NCI-H446 treated with DMSO at 0.1 percent for 48 hours (cell line): ENCODE measurements around the gene HES4.

Experiments used
- DNase-seq: peaks from one replicate; lab custom pipeline; 2025; lab: John Stamatoyannopoulos, UW

HES4 gene

DNA sequence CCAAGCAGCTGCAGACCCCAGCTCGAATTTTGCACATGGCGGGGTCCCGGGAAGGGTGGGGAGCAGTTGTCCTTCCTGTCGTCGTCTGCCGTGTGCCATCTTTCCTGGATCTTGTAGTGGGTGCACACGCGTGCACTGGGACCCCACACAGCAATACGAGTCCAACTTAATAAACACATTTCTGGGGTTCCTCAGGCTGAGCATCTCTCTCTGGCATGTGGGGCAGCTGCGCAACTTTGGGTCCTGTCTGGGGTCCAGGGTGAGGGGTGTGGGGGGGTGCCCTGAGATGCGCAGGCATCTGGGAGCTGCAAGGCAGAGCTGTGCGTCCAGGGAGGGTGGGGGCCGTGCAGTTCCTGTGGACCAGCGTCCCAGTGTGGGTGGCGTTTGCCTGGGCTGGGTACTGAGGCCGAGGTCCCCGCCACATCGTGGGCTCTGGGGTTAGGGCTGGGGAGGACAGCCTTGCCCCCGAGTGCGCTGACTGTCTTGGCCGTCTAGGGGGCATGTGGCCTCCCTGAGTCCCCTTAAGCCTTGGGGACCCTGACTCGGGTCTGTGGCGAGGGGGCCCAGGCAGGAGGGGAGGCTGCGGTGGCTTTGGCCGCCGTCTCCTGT lies 34.3 kb downstream of the HES4 start:
- DNase-seq = no peak

DNA sequence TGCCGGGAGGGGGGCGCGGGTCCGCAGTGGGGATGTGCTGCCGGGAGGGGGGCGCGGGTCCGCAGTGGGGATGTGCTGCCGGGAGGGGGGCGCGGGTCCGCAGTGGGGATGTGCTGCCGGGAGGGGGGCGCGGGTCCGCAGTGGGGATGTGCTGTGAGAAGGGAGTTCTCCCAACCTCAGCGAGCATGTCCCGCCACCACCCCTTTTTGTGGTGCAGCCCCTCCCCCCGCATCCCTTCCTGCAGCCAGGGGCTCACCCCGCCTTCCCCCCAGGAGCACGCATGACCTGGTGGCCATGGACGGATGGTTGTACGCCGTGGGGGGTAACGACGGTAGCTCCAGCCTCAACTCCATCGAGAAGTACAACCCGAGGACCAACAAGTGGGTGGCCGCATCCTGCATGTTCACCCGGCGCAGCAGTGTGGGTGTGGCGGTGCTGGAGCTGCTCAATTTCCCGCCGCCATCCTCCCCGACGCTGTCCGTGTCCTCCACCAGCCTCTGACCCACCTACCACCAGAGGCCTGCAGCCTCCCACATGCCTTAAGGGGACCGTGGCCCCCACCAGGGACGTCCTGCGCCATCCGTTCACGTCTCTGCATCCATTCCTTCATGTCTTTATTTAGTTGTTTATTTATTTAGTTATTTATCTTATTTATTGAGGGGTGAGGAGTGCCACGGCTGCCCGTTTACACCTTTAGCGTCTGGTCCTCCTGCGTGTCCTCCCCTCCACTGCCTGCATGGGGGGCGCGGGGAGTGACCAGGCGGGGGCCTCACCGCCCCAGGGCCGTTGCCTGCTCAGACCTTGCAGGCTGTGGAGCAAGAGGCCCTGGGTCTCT lies 35.0 kb downstream of the HES4 start:
- no peak for DNase-seq

DNA sequence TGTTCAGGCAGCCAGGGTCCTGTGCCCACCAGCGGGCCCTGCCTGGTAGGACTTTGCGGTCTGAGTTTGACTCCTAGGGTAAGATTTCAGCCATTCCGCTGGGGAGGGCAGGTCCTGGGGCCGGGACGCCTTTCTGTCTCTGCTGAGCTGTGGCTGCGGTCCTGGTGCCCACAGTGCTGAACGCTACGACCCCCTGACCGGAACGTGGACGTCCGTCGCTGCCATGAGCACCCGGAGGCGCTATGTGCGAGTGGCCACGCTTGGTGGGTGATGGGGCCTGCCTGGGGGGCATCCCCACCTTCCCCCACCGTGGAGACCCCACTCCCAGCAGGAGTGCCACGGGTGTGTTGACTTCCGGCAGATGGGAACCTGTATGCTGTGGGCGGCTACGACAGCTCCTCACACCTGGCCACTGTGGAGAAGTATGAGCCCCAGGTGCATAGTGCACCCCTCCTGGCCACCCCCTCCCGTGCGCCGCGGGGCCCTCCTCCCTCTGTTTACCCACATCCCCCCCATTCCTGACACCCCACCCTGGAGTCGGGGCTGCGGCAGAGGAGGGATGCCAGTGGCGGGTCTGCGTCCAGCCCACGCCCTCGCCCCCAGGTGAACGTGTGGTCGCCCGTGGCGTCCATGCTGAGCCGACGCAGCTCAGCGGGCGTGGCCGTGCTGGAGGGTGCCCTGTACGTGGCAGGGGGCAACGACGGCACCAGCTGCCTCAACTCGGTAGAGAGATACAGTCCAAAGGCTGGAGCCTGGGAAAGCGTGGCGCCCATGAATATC lies 36.0 kb downstream of the HES4 start:
- DNase-seq = no peak

DNA sequence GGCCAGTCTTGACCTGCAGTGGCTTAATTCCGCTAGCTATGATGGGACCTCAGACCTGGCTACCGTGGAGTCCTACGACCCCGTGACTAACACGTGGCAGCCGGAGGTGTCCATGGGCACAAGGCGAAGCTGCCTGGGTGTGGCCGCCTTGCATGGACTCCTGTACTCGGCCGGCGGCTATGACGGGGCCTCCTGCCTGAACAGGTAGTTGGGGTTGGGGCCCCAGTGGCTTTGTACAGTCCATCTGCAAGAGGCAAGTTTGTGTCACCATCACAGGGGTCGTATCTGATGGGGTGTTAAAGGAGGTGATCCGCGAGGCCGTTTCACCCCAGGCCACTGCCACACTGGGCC lies 36.6 kb downstream of the HES4 start:
- DNase-seq = no peak

DNA sequence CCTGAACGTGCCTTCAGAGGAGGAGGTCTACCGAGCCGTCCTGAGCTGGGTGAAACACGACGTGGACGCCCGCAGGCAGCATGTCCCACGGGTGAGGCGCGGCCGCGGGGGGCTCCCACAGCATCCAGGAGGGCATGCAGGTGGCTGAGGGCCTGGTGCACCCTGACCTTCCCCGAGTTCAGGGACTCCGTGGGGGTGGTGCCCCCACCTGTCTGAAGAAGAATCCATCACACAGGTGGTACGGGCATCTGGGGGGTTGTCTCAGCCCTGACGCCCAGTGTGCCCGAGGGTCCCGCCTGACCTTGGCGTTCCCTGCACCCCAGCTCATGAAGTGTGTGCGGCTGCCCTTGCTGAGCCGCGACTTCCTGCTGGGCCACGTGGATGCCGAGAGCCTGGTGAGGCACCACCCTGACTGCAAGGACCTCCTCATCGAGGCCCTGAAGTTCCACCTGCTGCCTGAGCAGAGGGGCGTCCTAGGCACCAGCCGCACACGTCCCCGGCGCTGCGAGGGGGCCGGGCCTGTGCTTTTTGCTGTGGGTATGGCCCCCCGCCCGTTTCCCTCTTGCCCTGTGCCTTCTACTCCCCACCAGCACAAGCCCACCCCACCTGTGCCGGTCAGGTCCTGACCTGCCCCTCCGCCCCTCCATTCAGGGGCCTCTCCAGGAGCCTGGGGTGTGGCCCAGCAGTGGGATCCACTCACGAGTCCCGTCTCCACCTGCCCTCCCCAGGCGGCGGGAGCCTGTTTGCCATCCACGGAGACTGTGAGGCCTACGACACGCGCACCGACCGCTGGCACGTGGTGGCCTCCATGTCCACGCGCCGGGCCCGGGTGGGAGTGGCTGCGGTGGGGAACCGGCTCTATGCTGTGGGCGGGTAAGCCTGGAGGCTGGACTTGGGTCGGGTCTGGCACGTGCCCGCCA lies 37.3 kb downstream of the HES4 start:
- no peak for DNase-seq

DNA sequence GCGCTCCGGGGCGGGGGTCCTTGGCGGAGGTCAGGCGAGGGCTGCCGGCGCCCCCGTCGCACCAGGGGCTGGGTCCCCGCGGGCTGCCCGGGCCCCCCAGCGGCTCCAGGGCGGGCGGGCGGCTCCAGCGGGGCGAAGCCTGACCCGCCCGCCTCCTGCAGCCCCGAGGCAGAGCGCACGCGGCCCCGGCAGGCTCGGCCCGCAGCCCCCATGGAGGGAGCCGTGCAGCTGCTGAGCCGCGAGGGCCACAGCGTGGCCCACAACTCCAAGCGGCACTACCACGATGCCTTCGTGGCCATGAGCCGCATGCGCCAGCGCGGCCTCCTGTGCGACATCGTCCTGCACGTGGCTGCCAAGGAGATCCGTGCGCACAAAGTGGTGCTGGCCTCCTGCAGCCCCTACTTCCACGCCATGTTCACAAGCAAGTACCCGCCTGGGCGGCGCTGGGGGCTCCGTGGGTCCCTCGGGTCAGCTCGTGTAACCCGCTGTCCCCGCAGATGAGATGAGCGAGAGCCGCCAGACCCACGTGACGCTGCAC lies 38.7 kb downstream of the HES4 start:
- DNase-seq = no peak

DNA sequence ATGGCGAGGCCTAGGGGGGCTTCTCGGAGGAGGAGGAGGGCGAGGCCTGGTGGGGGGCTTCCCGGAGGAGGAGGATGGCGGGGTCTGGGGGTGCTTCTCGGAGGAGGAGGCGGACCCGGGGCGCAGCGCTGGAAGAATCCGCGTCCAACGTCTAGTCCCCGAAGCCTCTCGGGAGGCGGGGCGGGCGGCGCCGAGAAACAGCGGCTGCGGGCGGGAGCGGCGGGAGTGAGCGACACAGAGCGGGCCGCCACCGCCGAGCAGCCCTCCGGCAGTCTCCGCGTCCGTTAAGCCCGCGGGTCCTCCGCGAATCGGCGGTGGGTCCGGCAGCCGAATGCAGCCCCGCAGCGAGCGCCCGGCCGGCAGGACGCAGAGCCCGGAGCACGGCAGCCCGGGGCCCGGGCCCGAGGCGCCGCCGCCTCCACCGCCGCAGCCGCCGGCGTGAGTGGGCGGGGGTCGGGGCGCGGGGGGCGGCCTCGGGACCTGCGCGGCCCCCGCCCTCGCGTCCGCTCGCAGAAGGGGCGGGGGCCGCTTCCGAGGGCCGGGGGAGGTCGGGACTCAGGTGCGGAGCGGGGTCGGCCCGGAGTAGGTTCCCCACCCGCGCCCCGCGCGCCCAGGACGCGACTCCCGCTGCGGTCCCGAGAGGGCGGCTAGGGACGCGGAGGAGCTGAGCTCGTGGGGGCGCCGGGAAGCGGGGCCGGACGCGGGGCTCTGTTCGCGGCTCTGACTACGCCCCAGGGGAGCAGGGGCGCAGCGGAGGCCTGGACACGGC lies 39.4 kb downstream of the HES4 start, which contains the start of gene KLHL17:
Gene KLHL17, plus strand, starts transcription at position 222 of the 769 bp plus-strand sequence. Its CDS starts 110 bp downstream, at position 332.
- DNase-seq = peak; percentile 23

DNA sequence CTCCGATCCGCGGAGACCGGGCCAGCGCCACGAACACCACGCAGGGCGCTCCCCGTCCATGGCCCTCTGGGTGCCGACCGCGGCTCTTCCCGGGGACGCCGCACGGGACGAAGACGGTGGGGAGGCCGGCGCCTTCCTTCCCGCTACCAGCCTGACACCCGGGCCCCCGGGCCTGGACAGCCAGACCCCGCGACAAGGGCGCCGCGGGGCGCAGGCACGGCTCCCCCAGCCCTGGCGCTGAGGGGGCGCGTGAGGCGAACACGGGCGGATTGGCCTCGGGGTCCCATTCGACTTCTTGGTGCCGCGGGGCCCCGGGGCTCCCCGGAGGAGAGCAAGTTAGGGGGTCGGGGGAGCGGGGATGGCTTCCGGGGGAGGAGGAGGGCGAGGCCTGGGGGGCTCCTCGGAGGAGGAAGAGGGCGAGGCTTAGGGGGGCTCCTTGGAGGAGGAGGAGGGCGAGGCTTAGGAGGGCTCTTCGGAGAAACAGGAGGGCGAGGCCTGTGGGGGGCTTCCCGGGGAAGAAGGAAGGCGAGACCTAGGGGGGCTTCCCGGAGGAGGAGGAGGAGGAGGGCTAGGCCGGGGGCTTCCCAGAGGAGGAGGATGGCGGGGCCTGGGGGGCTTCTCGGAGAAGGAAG lies 40.0 kb downstream of the HES4 start:
- no peak for DNase-seq

DNA sequence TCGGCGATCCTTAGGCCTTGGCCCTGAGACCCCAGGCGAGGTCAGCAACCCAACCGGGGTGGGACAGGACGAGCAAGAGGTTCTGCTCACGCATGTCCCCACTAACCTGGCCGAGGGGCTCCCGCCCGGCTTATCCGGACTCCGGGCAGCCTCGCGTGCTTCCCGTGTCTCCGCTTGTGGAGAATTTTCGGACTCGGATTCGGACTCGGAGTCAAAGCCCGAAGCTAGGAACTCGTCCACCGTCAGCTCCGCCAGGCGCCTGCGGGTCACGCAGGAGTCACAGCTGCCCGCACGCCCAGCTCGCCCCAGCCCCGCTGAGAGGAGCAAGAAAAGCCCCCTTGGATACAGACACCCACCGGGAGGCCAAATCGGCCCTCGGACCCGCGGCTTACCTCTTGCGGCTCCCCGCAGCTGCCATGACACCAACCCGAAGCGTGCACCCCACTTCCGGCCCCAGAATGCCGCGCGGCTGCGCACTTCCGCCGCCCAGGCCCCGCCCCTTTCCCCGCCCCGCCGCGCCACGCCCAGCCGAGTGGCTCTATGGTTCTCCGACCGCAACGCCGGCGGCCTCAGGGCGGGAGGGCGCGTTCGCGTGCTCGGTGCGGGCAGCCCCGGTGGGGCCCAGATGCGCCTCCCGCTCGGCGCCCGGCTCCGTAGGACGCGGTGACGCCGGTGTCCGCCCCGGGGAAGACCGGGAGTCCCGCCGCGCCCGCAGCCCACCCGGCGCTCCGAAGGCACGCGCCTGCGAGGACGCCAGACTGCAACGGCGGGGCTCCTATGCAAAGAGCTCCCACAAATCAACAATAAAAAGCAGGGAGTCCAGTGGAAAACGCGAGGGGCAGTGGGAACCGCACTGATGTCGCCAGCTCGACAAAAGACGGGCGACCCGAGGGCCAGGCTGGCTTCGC lies 40.8 kb downstream of the HES4 start, which contains the start of gene NOC2L:
Gene NOC2L, minus strand, starts transcription at position 434 of the 908 bp plus-strand sequence. Its CDS starts 16 bp downstream, at position 418.
- peak; percentile 74 for DNase-seq

DNA sequence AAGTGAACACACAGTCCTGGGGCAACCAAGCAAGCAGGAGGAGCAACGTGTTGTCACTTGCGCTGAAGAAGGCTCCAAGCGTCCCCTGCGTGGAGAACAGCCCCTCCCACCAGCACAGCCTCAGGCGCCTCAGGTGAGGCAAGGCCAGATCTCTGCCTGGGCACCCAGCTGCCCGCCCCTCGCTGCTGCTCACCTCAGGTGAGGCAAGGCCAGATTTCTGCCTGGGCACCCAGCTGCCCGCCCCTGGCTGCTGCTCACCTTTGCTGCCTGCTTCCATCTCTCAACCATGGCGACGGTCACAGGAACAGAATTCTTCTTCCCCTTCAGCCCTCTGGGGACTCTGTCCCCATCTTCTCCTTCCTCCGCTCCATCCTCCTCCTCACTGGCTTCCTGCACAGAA lies 43.3 kb downstream of the HES4 start:
- no peak for DNase-seq

DNA sequence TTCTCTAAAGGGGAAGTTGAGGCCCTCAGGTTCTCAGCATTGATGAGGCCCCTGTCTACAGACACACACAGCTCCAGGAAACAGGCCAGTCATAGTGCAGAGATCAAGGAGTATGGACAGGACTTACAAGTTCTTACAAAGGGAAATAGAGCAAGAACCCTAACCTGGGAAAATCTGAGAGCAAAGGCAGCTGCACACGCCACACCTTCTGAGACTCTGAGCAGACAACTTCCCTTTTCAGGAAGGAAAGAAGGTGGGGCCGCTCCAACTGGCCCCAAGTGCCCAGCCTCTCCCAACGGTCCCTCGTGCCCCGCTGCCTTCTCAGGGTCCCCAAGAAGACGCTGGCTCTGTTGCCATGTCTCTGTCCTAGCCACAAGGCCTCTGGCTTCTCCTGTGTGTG lies 44.4 kb downstream of the HES4 start:
- DNase-seq = no peak

DNA sequence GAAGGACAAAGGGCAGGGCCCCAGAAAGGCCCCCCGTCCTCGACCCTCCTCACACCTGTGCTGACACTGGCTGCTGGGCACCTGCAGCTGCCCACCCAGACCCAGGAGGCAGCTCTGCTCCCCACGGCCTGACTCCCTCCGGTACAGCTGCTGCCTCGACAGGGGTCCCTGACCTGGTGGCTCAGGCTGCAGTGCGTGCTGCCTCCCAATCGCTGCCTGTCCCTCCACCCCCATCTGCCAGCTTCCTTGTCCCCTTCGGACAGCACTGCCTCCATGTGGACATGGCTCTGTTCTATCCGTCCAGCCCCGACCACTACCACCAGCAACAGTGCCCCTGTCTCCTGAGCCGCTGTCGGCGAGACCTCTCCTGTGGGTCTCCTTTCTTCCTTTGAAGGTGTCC lies 45.0 kb downstream of the HES4 start:
- no peak for DNase-seq

DNA sequence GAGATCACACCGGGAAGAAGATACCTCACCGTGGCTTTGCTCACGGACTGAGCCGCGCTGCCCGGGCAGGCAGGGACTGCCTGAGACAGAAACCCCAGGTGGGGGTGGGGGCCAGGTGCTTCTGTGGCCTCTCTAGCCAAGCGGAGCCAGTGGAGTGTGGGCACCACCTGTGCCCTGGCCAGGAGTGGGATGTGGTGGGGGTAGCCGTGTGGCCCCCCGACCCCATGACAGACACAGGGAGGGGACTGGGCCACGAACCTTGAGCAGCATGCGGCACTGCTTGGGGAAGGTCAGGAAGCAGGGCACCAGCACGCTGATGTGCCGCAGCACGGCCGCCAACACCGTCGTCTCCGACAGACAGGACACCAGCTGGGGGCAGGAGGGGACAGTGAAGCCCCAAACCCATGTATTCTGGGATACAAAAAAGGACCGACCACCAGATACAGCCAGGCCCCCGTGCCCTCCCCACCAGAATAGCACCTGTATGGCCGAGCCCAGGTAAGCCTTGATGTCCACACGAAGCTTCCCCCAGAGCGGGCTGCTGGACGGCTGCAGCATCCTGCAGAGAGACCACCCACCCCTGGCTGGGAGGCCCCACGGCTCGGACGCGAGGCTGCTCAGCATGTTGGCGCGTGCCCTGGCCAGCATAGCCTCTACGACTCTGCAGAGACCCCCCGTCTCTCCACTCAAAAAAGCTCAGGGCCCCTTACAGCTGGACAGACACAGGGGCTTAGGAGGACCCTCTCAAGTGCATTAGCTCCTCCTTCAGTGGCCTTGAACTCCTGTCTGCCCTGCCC lies 46.2 kb downstream of the HES4 start:
- no peak for DNase-seq

DNA sequence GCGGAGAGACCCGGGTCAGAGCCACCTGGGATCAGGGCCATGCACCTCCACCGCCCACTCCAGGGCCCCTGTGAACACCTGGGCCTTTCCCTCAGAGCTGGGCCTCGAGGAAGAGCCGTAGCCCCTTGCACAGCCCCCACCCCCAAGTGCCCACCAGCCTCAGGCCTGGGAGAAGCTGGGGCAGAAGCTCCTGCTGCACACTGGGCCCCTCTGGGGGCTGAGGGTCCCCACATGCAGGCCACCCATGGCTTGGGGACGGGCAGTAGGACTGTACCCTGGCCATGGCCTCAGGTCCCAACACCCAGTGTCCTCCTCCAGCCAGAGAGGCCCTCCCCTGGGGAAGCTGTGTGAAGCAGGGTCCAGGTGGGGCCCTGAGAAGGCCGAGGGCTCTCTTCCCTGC lies 47.3 kb downstream of the HES4 start:
- DNase-seq = no peak

DNA sequence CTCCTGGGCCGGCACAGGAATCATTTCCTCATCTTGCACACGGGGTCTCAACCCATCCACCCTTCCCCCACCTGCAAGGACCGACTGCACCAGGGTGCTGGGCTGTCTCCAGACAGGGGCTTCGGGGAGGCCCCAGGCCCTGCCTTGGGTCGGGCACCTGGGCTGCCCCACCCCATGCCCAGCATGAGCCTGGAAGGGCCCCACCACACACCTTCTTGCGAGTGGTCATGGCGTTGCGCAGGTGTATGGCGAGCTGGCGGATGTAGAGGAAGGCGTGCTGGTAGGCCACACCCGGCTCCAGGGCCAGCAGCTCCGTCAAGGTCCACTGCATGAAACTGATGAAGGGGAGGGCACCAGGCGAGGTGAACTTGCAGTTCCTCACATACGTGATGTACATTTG lies 47.7 kb downstream of the HES4 start:
- DNase-seq = no peak

DNA sequence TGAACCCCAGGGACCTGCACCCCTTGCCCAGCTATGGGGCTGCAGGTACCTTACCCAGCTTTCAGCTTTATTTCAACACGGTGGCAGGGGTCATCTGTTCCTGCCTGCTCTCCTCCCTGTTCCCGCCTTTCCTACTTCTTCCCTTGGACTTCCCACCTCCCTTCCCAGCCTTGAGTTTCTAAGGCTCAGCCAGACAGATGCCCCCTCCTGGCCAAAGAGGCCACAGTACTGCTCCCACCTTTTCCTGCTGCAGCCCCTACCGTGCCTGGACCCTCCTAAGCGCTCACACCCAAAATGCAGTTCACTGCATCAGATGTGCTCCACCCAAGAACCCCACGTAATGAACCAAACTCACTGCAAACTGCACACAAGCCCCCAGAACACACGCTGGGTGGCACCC lies 48.5 kb downstream of the HES4 start:
- DNase-seq = no peak

DNA sequence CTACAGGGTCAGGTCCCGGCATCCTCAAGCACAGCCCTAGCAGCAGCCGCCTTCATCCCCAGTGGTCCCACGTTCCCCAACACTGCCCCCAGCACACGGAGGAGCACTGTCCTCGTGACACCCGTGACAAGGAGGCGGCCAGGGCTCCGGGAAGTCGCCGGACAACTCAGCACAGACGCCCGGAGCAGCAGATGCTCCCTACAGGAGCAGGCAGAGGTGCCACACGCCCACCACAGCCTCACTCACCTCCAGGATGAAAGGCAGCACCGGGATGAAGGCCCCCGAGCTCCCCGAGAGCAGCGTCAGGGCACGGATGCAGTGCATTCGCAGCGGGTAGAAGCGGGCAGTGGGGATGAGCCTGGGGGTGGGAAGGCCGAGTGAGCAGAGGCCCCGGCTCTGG lies 49.0 kb downstream of the HES4 start:
- DNase-seq = no peak

DNA sequence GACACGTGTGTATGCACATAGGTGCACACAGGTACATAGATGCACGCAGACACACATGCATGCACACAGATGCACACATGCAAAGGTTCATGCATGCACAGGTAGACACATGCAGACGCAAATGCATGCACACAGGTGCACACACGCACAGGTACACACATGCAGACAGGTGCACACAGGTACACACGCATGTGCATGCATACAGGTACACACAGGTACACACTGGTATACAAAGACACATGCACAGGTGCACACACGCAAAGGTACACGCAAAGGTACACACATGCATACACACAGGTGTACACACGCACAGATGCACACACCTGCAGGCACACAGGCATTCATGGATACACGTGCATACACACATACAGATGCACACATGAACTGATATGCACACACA lies 49.6 kb downstream of the HES4 start:
- DNase-seq = no peak
